Gastroesophageal sphincter (tissue), 4 donors: ENCODE measurements around the gene CTIF. TPM values are rescaled to one million over a fixed set of nuclear protein-coding genes. Genes with fewer than 3 reads are reported as not detected.
A peak's percentile ranks its signal among the peaks of the same experiment; 100 is the strongest.

Experiments used
- ATAC-seq: fragments of 150-250 bp; one replicate; pipeline ENCODE4 v1.9.1; 2016; ENCODE audit warnings: mild to moderate bottlenecking, moderate library complexity
- H3K27ac ChIP-seq, 4 donors: fragments of 200-600 bp; sonication (generic) in 3 of 4; 1 replicate in 3 of 4; 2 replicates in 1 of 4; pipeline ENCODE4 v1.5.1; 2016 to 2019
- H3K27me3 ChIP-seq: fragments of 200-600 bp; sonication (generic); one replicate; pipeline ENCODE4 v1.5.1; 2019
- H3K36me3 ChIP-seq, 2 donors: fragments of 200-600 bp; sonication (generic); one replicate each; pipeline ENCODE4 v1.5.1; 2019; ENCODE audit warnings: control low read depth in 1 of 2
- H3K4me1 ChIP-seq, 3 donors: fragments of 200-600 bp; sonication (generic); 1 replicate in 2 of 3; 2 replicates in 1 of 3; pipeline ENCODE4 v1.5.1; 2016 to 2019; ENCODE audit warnings: control low read depth in 2 of 3
- H3K4me3 ChIP-seq, 2 donors: fragments of 200-600 bp; sonication (generic); one replicate each; pipeline ENCODE4 v1.5.1; 2019; ENCODE audit warnings: mild to moderate bottlenecking in 1 of 2, moderate library complexity in 1 of 2
- H3K9me3 ChIP-seq, 3 donors: fragments of 200-600 bp; sonication (generic); one replicate each; pipeline ENCODE4 v1.5.1; 2017 to 2019; ENCODE audit warnings: control low read depth in 2 of 3
- CTCF ChIP-seq, 4 experiments: fragments of 200-600 bp in 2 of 4; fragments of 450-650 bp in 2 of 4; sonication (generic) in 1 of 4; IDR thresholded peaks; one replicate each; pipeline ENCODE4 v1.5.1; 2017 to 2019; ENCODE audit warnings: antibody characterized with exemption in 4 of 4, mild to moderate bottlenecking in 2 of 4, moderate library complexity in 2 of 4
- EP300 ChIP-seq: sonication (generic); formaldehyde crosslinking; IDR thresholded peaks from one replicate; pipeline ENCODE4 v1.6.1; 2017; ENCODE audit warnings: antibody characterized with exemption, mild to moderate bottlenecking
- POLR2A ChIP-seq, 2 donors: fragments of 450-650 bp; IDR thresholded peaks; one replicate each; pipeline ENCODE4 v1.6.1; 2017; ENCODE audit warnings: antibody characterized with exemption in 2 of 2, mild to moderate bottlenecking in 2 of 2, moderate library complexity in 1 of 2
- POLR2AphosphoS5 ChIP-seq: sonication (generic); formaldehyde crosslinking; IDR thresholded peaks from one replicate; pipeline ENCODE4 v1.6.1; 2017; ENCODE audit warnings: antibody characterized with exemption
- WGBS, 2 donors: methylation state at CpG; one replicate each; pipeline ENCODE4 v1.1.5; 2018; ENCODE audit warnings: low coverage in 1 of 2; 5-methylcytosine and 5-hydroxymethylcytosine counted together
- total RNA-seq, 4 donors: library from RNA; depleted of rRNA; stranded (reverse); fragments of >200 nt; gene quantifications; one replicate each; pipeline ENCODE4 v1.1.0, GENCODE V29; 2016

Gene CTIF
- total RNA-seq, 4 donors from 2014 or later = 31.4 to 124 (median 78.1) TPM

- Histone ChIP-seq H3K4me3 (no peak overlapping the region), H3K9me3 (peaks cover 0 to 6% (median 0%) of the 10 kb centered on the region in 3 donors), H3K4me1 (peaks cover 0 to 40% (median 0%) of the 10 kb centered on the region in 3 donors), H3K27ac (peak overlapping the region in 2 of 4 donors; percentile 5 to 48), H3K27me3 (no peaks in the 10 kb centered on the region), H3K36me3 (peaks cover 0 to 16% of the 10 kb centered on the region in 2 donors)
- TF ChIP-seq POLR2A (IDR thresholded peaks at IDR 0.05) (no peak), EP300 (no peak), CTCF (IDR thresholded peaks at IDR 0.05) (no peak), POLR2AphosphoS5 (no peak)
- 88 to 90% methylated on average over 3 of the region's 7 CpGs for WGBS, 2 donors
- no peak for ATAC-seq
Observed at GRCh38 chr18:48554610-48555400, 16.0 kb downstream of the CTIF start.

GRCh38 chr18:48555465-48555995, 16.7 kb downstream of the CTIF start:
- no peak for TF ChIP-seq POLR2A (IDR thresholded peaks at IDR 0.05)
- no peak for TF ChIP-seq CTCF (IDR thresholded peaks at IDR 0.05)
- no peak for TF ChIP-seq POLR2AphosphoS5
- no peak for TF ChIP-seq EP300

GRCh38 chr18:48557640-48558174, 18.9 kb downstream of the CTIF start:
- H3K4me1 ChIP-seq = peaks cover 0 to 57% (median 9%) of the 10 kb centered on the region in 3 donors
- no peak for TF ChIP-seq CTCF (IDR thresholded peaks at IDR 0.05)
- TF ChIP-seq POLR2AphosphoS5 = no peak
- TF ChIP-seq EP300 = no peak
- no peak for TF ChIP-seq POLR2A (IDR thresholded peaks at IDR 0.05)
- 100% methylated on average over 1 to 2 of the region's 2 CpGs for WGBS, 2 donors
- H3K27ac ChIP-seq = no peak overlapping the region
- H3K27me3 ChIP-seq = no peaks in the 10 kb centered on the region
- peaks cover 0 to 6% (median 0%) of the 10 kb centered on the region in 3 donors for H3K9me3 ChIP-seq
- no peak for ATAC-seq
- H3K36me3 ChIP-seq = peaks cover 0 to 9% of the 10 kb centered on the region in 2 donors
- no peak overlapping the region for H3K4me3 ChIP-seq

More at GRCh38 chr18:48555465-48555995, 16.7 kb downstream of the CTIF start:
- H3K4me1 ChIP-seq = peaks cover 0 to 37% (median 0%) of the 10 kb centered on the region in 3 donors
- no peaks in the 10 kb centered on the region for H3K27me3 ChIP-seq
- H3K36me3 ChIP-seq = peaks cover 0 to 16% of the 10 kb centered on the region in 2 donors
- no peak overlapping the region for H3K4me3 ChIP-seq
- H3K9me3 ChIP-seq = peaks cover 0 to 6% (median 0%) of the 10 kb centered on the region in 3 donors
- ATAC-seq = no peak
- H3K27ac ChIP-seq = peak overlapping the region in 3 of 4 donors; percentile 10 to 48 (median 46)

GRCh38 chr18:48558248-48558647, 19.4 kb downstream of the CTIF start:
- Histone ChIP-seq H3K36me3 (peaks cover 0 to 9% of the 10 kb centered on the region in 2 donors), H3K9me3 (peaks cover 0 to 6% (median 0%) of the 10 kb centered on the region in 3 donors), H3K4me1 (peaks cover 0 to 62% (median 15%) of the 10 kb centered on the region in 3 donors), H3K27ac (no peak overlapping the region), H3K27me3 (no peaks in the 10 kb centered on the region), H3K4me3 (no peak overlapping the region)
- WGBS, 2 donors = 52 to 61% methylated on average over 2 of the region's 2 CpGs
- TF ChIP-seq CTCF (IDR thresholded peaks at IDR 0.05) (no peak), POLR2A (IDR thresholded peaks at IDR 0.05) (no peak), POLR2AphosphoS5 (no peak), EP300 (no peak)
- ATAC-seq = no peak
